Stimulated activated CD8-positive, alpha-beta memory T cell treated with anti-CD3 and anti-CD28 coated beads, Interleukin-7, amount 100 ng/mL, for 24 hours (primary cell): Measurements from ENCODE around the gene ZMYM2.

ENCODE experiments used
- DNase-seq: peaks from one replicate; pipeline ENCODE4 v3.0.0-alpha.2; 2020; ENCODE audit warnings: low read depth

The ZMYM2 gene

GRCh38 chr13:20134732-20135131, 176.2 kb downstream of the ZMYM2 start:
- DNase-seq = no peak

DNA sequence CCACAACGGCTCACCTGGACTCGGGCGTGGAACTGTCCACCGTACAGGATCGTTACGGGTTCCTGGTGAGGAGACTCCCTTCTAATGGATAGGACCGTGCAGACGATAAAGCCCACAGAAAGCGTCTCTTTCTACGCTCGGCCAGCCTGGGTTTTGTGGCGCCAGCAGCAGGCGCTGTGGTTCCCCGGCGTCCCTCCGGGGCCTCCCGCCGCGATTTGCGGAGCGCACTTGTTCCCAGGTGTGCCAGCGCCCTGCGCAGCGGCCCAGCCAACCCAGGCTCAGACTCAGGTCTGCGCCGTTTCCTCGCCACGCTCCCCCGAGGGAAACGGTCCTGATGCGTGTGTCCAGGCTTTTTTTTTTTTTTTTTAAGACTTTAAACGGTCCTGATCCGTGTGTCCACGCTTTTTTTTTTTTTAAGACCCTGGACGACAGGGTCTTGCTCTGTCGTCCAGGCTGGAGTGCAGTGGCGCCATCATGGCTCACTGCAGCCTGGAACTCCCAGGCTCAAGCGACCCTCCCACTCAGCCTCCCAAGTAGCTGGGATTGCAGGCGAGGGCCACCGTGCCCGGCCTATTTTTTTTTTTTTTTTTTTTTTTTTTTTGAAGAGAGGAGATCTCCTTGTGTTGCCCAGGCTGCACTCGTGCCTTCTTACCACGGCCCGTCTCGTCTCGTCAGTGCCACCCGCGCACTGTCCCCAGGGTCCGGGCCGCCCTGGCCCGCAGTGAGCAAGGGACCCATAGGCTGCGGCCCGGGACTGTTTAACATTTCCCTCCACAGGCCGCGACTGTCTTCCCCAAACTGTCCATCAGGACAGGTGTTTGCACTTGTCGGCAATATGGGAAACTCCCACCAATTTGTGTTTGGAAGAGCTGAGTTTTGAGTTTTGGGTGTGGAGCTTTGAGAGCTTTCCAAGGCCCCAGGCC, 178.5 kb downstream of the ZMYM2 start:
- no peak for DNase-seq

GRCh38 chr13:20137875-20138274, 179.3 kb downstream of the ZMYM2 start:
- DNase-seq = no peak

DNA sequence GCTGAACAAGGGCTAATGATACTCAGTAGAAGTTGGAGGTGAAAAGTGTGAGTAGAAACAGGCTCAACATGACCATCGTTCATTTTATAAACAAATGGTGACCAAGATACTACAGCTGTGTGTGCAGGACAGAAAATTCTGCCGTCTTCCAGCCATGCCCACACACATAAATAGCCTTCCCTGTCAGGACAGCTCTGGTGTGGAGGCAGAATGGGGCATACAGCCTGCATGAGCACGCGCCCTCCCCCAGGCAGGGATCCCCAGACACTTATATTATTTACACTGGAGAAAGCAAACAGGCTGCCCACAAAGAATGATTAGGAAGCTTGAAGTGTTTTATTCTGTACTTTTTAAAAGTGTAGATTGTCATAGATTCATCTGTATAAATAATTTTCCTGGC, 182.0 kb downstream of the ZMYM2 start:
- DNase-seq = no peak
